Peyer's patch (tissue), 4 donors: ENCODE measurements around the gene AHR.

ENCODE experiments used
- POLR2A ChIP-seq, 2 donors: fragments of 450-650 bp; IDR thresholded peaks; one replicate each; pipeline ENCODE4 v1.5.1; 2017; ENCODE audit warnings: antibody characterized with exemption in 2 of 2, mild to moderate bottlenecking in 2 of 2, moderate library complexity in 2 of 2
- TF ChIP-seq, protein P1 (sequence below), 6 experiments: fragments of 450-650 bp in 4 of 6; fragments of 200-600 bp in 2 of 6; sonication (generic) in 1 of 6; IDR thresholded peaks; one replicate each; pipeline ENCODE4 v1.5.1; 2017 to 2019; ENCODE audit warnings: antibody characterized with exemption in 6 of 6, mild to moderate bottlenecking in 3 of 6, moderate library complexity in 1 of 6

DNA sequence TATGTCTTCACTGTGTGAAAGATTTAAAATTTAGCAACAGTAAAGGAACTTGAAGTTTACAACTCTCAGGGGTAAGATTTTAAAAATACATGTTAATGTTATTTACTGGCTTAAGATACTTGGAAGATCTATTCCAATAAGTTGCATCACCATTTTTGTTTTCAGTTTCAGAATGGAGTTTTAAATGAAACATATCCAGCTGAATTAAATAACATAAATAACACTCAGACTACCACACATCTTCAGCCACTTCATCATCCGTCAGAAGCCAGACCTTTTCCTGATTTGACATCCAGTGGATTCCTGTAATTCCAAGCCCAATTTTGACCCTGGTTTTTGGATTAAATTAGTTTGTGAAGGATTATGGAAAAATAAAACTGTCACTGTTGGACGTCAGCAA is 44.3 kb downstream of the AHR start:
- TF ChIP-seq, protein P1, sequence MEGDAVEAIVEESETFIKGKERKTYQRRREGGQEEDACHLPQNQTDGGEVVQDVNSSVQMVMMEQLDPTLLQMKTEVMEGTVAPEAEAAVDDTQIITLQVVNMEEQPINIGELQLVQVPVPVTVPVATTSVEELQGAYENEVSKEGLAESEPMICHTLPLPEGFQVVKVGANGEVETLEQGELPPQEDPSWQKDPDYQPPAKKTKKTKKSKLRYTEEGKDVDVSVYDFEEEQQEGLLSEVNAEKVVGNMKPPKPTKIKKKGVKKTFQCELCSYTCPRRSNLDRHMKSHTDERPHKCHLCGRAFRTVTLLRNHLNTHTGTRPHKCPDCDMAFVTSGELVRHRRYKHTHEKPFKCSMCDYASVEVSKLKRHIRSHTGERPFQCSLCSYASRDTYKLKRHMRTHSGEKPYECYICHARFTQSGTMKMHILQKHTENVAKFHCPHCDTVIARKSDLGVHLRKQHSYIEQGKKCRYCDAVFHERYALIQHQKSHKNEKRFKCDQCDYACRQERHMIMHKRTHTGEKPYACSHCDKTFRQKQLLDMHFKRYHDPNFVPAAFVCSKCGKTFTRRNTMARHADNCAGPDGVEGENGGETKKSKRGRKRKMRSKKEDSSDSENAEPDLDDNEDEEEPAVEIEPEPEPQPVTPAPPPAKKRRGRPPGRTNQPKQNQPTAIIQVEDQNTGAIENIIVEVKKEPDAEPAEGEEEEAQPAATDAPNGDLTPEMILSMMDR (IDR thresholded peaks at IDR 0.05), result no peak
- no peak for TF ChIP-seq POLR2A (IDR thresholded peaks at IDR 0.05)
